ENCODE measurements around the gene TBC1D24. TPM values are rescaled to one million over a fixed set of nuclear protein-coding genes. Genes with fewer than 3 reads are reported as not detected.

Gene TBC1D24
- total RNA-seq, 1 donor from 2014 or later = 4.7 TPM

DNA sequence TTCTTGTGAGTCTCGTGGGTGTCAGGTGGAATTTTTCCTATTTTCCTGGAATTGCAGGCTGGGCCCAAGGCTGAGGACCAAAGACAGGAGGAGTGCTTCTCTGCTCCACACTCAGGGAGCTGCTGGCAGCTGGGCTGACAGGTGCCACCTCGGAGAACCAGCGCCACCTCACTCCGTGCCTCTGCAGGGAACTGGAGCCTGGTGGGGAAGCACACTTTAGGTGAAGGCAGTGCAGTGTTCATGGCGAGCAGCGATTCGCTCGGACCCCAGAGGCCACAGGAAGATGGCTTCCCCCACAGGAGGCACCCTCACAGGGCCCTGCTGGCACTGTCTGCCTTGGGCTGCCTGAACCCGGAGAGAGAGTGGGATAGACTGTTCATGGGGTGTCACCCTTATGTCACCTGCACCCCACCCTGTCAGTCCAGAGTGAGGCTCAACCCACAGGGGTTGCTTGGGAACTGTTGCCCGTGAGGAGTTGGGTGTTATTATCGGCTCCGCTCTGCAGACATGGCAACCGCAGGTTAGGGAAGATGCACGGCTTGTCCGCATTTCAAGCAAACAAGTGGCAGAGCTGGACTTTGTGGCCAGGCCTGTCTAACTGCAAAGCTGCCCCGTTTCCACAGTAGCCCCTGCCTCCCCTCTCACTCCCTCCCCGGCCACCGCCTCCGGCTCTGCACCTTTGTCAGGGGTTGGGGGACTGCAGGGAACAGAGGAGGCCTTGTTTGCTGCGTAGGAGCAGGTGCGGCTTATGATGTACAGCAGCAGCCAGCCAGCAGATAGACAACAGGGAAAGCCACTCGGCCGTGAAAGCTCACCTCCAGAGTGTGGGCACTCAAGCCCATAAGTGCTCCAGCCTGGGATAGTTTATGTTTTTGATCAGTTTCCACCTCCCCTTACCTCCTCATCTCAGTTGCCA, 15.5 kb downstream of the TBC1D24 start:
- no peak for FAIRE-seq
- Histone ChIP-seq H3K27me3 (ENCODE audit: control insufficient read depth, insufficient read depth, low read length) (no peaks in the 10 kb centered on the region), H3K4me3 (ENCODE audit: low read depth, low read length) (no peak overlapping the region), H3K36me3 (ENCODE audit: control insufficient read depth, insufficient read depth, low read length) (no peaks in the 10 kb centered on the region)
- DNase-seq (ENCODE audit: low read depth) = no peak
- TF ChIP-seq, protein P1, sequence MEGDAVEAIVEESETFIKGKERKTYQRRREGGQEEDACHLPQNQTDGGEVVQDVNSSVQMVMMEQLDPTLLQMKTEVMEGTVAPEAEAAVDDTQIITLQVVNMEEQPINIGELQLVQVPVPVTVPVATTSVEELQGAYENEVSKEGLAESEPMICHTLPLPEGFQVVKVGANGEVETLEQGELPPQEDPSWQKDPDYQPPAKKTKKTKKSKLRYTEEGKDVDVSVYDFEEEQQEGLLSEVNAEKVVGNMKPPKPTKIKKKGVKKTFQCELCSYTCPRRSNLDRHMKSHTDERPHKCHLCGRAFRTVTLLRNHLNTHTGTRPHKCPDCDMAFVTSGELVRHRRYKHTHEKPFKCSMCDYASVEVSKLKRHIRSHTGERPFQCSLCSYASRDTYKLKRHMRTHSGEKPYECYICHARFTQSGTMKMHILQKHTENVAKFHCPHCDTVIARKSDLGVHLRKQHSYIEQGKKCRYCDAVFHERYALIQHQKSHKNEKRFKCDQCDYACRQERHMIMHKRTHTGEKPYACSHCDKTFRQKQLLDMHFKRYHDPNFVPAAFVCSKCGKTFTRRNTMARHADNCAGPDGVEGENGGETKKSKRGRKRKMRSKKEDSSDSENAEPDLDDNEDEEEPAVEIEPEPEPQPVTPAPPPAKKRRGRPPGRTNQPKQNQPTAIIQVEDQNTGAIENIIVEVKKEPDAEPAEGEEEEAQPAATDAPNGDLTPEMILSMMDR (IDR thresholded peaks at IDR 0.05; ENCODE audit: insufficient read depth, low read length, severe bottlenecking) = no peak

DNA sequence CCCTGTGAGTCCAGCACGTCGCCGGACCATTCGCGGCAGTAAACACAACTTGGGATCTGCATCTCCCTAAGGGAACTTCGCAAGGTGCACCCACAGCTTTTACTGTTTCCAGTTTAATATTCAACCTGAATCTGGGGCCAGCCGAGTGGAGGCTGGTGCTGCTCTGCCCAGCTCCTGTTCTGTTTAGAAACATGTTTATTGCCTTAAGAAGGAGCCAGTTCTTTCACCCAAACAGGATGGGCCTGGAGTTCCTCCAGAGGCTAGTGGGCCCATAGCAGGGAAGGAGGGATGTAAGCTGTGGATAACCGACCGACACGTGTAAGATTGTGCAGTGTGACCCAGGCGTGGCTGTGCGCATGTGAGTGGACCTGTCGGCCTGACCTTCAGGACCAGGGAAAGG, 17.4 kb downstream of the TBC1D24 start:
- FAIRE-seq = no peak

DNA sequence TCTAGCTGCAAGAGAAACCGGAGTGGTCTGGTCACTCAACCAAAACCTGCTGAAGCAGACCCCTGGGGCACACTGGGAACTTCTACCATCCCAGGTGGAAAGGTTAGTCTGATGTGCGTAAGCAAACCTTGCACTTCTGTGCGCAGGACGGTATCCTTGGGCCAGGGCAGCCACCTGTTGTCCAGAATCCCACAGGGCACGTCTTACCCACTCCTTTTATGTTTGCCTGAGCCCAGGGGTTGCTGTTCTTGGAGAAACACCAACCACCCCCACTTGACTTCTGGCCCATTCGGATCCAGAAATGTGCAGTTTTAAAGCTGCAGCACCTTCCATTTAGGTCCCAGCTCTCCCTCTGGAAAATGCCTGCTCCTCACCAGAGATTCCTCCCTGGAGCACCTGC, 18.7 kb downstream of the TBC1D24 start:
- TF ChIP-seq, protein P1 (IDR thresholded peaks at IDR 0.05; ENCODE audit: insufficient read depth, low read length, severe bottlenecking) = no peak
- no peaks in the 10 kb centered on the region for H3K27me3 ChIP-seq (ENCODE audit: control insufficient read depth, insufficient read depth, low read length)
- DNase-seq (ENCODE audit: low read depth) = no peak
- H3K36me3 ChIP-seq (ENCODE audit: control insufficient read depth, insufficient read depth, low read length) = peaks cover 6% of the 10 kb centered on the region
- no peak overlapping the region for H3K4me3 ChIP-seq (ENCODE audit: low read depth, low read length)
- no peak for FAIRE-seq

More for the DNA sequence above, 17.4 kb downstream of the TBC1D24 start:
- TF ChIP-seq, protein P1 (IDR thresholded peaks at IDR 0.05; ENCODE audit: insufficient read depth, low read length, severe bottlenecking) = no peak
- no peak overlapping the region for H3K4me3 ChIP-seq (ENCODE audit: low read depth, low read length)
- peaks cover 5% of the 10 kb centered on the region for H3K36me3 ChIP-seq (ENCODE audit: control insufficient read depth, insufficient read depth, low read length)
- DNase-seq (ENCODE audit: low read depth) = no peak
- no peaks in the 10 kb centered on the region for H3K27me3 ChIP-seq (ENCODE audit: control insufficient read depth, insufficient read depth, low read length)

DNA sequence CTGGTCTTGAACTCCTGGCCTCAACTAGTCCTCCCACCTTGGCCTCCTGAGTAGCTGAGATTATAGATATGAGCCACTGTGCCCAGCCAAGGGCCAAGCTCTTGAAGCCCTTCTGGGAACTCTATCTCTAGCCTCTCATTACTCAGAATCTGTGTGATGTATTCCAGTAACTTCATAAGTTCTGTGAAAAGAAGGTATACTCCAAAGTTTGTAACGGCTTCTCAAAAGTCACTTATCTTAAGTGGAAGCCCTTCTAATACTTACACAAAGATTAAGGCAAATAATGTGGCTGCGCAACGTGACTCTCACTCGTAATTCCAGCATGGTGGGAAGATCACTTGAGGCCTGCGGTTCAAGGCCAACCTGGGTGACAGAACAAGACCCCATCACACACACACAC, 19.7 kb downstream of the TBC1D24 start:
- Histone ChIP-seq H3K36me3 (ENCODE audit: control insufficient read depth, insufficient read depth, low read length) (peaks cover 6% of the 10 kb centered on the region), H3K27me3 (ENCODE audit: control insufficient read depth, insufficient read depth, low read length) (no peaks in the 10 kb centered on the region), H3K4me3 (ENCODE audit: low read depth, low read length) (no peak overlapping the region)
- no peak for FAIRE-seq
- no peak for DNase-seq (ENCODE audit: low read depth)
- TF ChIP-seq, protein P1 (IDR thresholded peaks at IDR 0.05; ENCODE audit: insufficient read depth, low read length, severe bottlenecking) = no peak

DNA sequence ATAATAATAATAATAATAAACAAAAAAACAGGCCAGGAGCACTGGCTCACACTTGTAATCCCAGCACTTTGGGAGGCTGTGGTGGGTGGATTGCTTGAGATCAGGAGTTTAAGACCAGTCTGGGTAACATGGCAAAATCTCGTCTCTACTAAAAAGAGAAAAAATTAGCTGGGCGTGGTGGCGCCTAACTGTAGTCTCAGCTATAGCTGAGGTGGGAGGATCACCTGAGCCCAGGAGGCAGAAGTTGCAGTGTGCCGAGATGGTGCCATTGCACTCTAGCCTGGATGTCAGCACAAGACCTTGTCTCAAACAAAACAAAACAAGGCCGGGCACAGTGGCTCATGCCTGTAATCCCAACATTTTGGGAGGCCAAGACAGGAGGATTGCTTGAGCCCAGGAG, 20.1 kb downstream of the TBC1D24 start:
- TF ChIP-seq, protein P1 (IDR thresholded peaks at IDR 0.05; ENCODE audit: insufficient read depth, low read length, severe bottlenecking) = no peak
- Histone ChIP-seq H3K27me3 (ENCODE audit: control insufficient read depth, insufficient read depth, low read length) (no peaks in the 10 kb centered on the region), H3K4me3 (ENCODE audit: low read depth, low read length) (no peak overlapping the region), H3K36me3 (ENCODE audit: control insufficient read depth, insufficient read depth, low read length) (peaks cover 6% of the 10 kb centered on the region)
- FAIRE-seq (no peak), DNase-seq (ENCODE audit: low read depth) (no peak)
